Rectal smooth muscle tissue (tissue), 1 donor: ENCODE data around the gene EEF2K.

ENCODE experiments used
- H3K27ac ChIP-seq: one replicate; pipeline ENCODE4 v1.7.0; 2013; ENCODE audit warnings: low read depth, low read length, inconsistent platforms
- H3K27me3 ChIP-seq: one replicate; pipeline ENCODE4 v1.7.0; 2013; ENCODE audit warnings: low read length; ENCODE audit not compliant: control insufficient read depth, insufficient read depth
- H3K36me3 ChIP-seq: one replicate; pipeline ENCODE4 v1.7.0; 2013; ENCODE audit warnings: low read length; ENCODE audit not compliant: control insufficient read depth, insufficient read depth
- H3K4me1 ChIP-seq: one replicate; pipeline ENCODE4 v1.7.0; 2013; ENCODE audit warnings: low read length; ENCODE audit not compliant: control insufficient read depth, insufficient read depth
- H3K4me3 ChIP-seq: one replicate; pipeline ENCODE4 v1.7.0; 2013; ENCODE audit warnings: low read length
- H3K9ac ChIP-seq: one replicate; pipeline ENCODE4 v1.7.0; 2013; ENCODE audit warnings: low read length

The EEF2K gene

DNA sequence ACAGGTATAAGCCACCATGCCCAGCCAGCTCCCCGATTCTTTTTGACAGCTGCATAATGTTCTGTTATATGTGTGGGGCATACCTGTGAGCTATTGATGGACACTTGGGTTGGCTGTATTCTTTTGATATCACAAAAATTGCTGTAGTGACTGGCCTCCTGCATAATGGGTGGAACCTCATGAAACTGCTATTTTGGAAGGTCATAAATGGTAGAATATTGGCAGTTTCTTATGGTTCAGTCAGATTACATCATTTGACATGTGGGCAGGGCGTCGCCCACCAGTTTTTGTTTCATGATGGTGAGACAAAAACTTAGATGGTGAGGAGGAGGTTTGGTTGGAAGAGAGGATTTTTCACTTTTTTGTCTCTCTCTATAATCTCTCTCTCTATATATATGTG, 64.4 kb downstream of the EEF2K start:
- peaks cover 19% of the 10 kb centered on the region for H3K36me3 ChIP-seq

DNA sequence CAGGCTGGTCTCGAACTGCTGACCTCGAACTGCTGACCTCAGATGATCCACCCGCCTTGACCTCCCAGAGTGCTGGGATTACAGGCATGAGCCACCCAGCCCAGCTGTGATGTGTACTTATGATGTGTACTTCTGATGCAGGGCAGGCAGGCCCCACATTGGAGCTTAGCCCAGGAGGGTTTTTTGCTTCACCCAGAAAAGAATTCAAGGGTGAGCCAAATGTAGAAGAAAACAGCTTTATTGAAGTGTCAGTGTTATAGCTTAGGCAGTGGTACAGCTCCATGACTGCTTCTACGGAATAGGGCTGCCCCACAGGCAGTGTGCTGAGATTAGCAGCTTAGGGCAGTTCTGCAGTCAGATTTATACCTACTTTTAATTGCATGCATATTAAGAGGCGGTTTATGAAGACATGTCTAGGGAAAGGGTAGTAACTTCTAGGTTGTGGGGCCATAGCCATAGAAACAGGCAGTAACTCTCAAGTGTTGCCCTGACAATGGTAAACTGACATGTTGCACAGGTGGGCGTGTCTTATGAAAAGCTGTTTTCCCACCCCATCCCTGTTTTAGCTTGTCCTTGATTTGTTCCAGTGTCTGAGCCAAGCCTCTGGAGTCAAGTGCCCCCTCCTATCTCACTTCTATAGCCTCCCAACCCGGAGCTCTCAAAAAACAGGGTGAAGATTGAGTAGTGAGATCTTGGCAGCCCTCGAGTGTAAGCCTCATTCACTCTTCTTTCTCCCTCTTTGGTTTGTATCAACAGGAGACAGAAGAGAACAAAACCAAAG, 67.0 kb downstream of the EEF2K start:
- no peak overlapping the region for H3K9ac ChIP-seq
- no peaks in the 10 kb centered on the region for H3K27me3 ChIP-seq
- H3K36me3 ChIP-seq = peaks cover 5% of the 10 kb centered on the region
- H3K27ac ChIP-seq = no peak overlapping the region
- no peaks in the 10 kb centered on the region for H3K4me1 ChIP-seq
- no peak overlapping the region for H3K4me3 ChIP-seq

More for the DNA sequence above, 64.4 kb downstream of the EEF2K start:
- Histone ChIP-seq H3K4me1 (no peaks in the 10 kb centered on the region), H3K27me3 (no peaks in the 10 kb centered on the region), H3K27ac (no peak overlapping the region), H3K4me3 (no peak overlapping the region), H3K9ac (no peak overlapping the region)

DNA sequence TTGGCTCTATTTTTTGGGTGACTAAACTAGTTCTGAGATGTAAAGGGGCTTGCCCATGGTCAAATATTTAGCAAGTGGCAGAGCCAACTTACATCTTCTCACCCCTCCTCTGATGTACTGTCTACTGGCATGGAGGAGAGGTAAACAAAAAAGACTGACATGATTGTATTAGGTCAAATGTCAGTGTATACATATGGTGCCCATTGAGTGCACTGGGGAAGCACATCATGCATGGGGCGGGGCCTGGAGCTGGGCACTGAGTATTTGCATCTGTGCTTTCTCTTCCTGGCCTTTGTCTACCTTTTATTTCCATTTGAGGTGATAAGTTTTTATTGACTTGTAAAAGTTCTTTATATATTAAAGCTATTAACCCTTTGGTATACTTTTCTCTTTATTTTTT, 68.8 kb downstream of the EEF2K start:
- H3K27me3 ChIP-seq = no peaks in the 10 kb centered on the region
- no peak overlapping the region for H3K4me3 ChIP-seq
- H3K27ac ChIP-seq = no peak overlapping the region
- no peak overlapping the region for H3K9ac ChIP-seq
- no peaks in the 10 kb centered on the region for H3K4me1 ChIP-seq
- peaks cover 13% of the 10 kb centered on the region for H3K36me3 ChIP-seq

DNA sequence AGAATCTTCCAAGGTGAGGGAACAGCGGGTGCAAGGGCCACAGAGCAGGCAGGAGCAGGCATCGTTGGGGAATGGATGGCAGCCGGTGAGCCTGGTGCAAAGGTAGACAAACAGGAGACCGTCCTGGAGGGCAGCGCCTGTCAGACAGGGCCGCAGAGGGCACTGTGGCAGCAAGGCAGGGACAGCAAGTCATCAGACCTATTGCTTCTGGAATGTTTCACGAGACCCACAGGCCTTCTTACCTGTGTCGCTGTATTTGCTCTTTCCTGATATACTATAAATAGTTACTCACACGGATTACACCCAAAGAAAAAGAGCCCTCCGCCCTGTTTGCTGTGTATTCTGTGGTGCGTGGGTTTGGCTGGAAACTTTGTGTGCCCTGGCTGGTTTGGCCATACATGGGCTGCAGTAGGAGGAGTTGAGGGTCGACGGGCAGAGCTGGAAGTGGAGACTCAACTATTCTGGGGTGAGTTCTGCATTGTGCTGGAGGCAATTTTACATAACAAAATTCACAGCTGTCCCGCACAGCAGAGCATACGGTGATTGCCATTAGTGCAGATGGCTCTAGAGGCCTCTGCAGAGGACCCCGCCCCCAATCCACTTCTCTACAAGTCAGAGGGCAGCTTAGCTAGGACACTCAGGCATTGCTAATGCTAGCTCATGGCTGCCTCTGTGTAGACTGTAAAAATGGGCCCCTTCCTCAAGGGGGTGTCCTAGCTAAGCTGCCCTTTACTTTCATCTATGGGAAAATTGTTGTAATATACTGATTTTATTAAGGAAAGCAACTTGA, 72.6 kb downstream of the EEF2K start:
- H3K4me3 ChIP-seq = no peak overlapping the region
- no peaks in the 10 kb centered on the region for H3K27me3 ChIP-seq
- peaks cover 19% of the 10 kb centered on the region for H3K36me3 ChIP-seq
- H3K4me1 ChIP-seq = no peaks in the 10 kb centered on the region
- no peak overlapping the region for H3K27ac ChIP-seq
- no peak overlapping the region for H3K9ac ChIP-seq

DNA sequence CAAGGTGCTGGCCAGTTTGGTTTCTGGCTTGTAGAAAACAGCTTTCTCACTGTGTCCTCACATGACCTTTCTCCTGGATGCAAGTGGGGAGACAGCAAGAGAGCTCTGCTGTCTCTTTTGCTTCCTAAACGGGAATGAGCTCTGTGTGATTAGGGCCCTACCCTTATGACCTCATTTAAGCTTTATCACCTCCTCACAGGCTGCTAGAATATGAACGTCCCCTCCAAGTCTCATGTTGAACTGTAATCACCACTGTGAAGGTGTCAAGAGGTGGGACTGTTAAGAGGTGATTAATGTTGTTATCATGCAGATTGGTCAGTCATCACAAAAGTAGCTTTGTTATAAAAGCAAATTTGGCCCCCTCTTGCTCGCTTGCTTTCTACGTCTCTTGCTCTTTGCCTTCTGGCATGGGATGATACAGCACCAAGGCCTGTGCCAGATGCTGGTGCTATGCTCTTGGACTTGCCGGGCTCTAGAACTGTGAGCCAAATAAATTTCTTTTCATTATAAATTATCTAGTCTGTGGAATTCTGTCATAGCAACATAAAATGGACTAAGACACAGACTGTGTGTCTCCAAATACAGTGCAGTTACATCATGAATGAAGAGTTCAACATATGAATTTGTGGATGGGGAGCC, 76.3 kb downstream of the EEF2K start:
- peaks cover 18% of the 10 kb centered on the region for H3K36me3 ChIP-seq
- H3K4me1 ChIP-seq = no peaks in the 10 kb centered on the region
- H3K4me3 ChIP-seq = no peak overlapping the region
- no peaks in the 10 kb centered on the region for H3K27me3 ChIP-seq
- H3K27ac ChIP-seq = no peak overlapping the region
- no peak overlapping the region for H3K9ac ChIP-seq

DNA sequence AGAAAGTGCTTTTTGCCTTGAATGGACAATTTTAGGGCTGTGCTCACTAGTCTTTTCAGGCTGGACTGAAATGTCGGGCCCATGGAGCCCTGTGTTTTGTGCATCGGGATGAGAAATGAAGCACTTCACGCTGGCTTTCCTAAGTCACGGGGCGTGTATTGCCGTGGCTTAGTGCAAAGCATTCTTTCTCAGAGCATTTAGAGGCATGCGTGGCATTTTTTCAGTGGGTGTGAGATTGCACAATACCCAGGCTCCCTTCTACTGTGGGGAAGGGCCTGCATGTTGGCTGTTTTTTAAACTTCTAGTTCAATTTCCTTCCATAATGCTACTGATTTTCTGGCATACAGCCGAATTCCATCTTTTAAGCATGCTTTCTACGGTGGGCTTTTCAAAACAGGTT, 78.6 kb downstream of the EEF2K start:
- Histone ChIP-seq H3K4me3 (no peak overlapping the region), H3K9ac (no peak overlapping the region), H3K27me3 (no peaks in the 10 kb centered on the region), H3K4me1 (no peaks in the 10 kb centered on the region), H3K27ac (no peak overlapping the region), H3K36me3 (peaks cover 12% of the 10 kb centered on the region)

DNA sequence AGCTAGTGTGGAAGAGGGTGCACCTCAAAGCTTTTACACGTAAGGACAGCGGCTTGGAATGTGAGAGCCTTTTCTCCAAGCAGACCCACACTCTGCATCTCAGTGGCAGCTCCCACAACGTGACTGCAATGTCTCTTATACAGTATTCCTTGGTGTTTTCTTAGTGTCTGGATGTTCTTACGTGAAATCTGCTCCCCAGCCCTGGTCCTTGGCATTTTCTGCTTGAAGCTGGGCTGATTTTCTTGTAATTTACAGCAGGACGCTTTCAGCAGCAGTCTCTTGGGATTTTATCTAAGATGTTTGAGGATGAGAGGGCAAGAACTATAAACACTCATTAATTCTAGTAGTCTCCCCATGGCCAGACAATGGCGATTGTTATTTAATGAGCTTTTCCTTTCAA, 79.0 kb downstream of the EEF2K start:
- Histone ChIP-seq H3K27me3 (no peaks in the 10 kb centered on the region), H3K27ac (no peak overlapping the region), H3K9ac (no peak overlapping the region), H3K4me3 (no peak overlapping the region), H3K4me1 (no peaks in the 10 kb centered on the region), H3K36me3 (peaks cover 9% of the 10 kb centered on the region)

DNA sequence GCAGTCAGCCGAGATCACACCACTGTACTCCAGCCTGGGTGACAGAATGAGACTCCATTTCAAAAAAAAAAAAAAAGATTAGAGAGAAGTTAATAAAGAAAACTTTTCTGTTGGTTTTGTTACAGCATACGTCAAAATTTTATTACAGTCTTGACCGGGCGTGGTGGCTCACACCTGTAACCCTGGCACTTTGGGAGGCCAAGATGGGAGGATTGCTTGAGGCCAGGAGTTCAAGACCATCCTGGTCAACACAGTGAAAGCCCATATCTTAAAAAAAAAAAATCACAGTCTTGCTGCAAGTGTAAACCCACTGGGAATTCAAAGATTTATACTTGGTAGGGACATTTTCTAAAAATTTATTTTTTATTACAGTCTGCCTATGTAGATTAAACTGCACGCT, 84.9 kb downstream of the EEF2K start:
- H3K4me3 ChIP-seq = no peak overlapping the region
- H3K4me1 ChIP-seq = no peaks in the 10 kb centered on the region
- no peak overlapping the region for H3K9ac ChIP-seq
- H3K36me3 ChIP-seq = no peaks in the 10 kb centered on the region
- no peaks in the 10 kb centered on the region for H3K27me3 ChIP-seq
- no peak overlapping the region for H3K27ac ChIP-seq

DNA sequence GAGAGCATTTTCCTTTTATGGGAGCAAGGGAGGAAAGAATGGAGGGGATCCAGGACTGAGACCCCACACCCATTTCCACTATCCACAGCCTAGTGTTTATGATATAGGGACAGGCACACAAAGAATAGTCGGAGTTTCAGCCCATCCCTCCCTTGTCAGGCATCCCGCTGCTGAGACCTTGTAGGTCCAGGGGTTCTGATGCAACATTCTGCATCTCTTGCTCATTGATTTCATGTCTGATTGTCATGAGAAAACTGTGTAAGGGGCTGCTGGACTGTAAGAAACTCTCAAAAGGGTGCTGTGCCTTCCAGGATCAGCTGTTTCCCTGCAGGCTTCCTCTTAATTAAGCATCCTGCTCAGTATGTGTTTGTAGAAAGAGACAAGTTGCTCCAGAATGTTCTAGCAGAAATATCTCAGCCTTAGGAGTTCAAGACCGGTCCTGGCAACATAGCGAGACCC, 85.8 kb downstream of the EEF2K start:
- Histone ChIP-seq H3K4me3 (no peak overlapping the region), H3K4me1 (peaks cover 4% of the 10 kb centered on the region), H3K36me3 (no peaks in the 10 kb centered on the region), H3K27me3 (no peaks in the 10 kb centered on the region), H3K9ac (no peak overlapping the region), H3K27ac (no peak overlapping the region)

DNA sequence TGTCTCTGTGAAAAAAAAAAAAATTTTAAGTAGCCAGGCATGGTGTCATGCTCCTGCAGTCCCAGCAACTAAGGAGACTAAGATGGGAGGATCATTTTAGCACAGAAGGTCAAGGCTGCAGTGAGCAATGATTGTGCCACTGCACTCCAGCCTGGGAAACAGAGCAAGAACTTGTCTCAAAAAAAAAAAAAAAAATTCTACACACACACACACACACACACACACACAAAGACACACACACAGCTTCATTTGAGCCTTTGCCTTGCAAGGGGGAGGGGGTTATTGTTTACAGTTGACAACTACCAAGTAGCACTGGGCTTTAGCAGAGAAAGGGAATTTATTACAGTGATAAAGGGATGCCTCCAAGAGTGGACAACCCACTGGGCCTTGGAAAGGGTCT, 86.2 kb downstream of the EEF2K start:
- Histone ChIP-seq H3K9ac (no peak overlapping the region), H3K4me3 (no peak overlapping the region), H3K27ac (no peak overlapping the region), H3K27me3 (no peaks in the 10 kb centered on the region), H3K36me3 (no peaks in the 10 kb centered on the region), H3K4me1 (peaks cover 4% of the 10 kb centered on the region)

DNA sequence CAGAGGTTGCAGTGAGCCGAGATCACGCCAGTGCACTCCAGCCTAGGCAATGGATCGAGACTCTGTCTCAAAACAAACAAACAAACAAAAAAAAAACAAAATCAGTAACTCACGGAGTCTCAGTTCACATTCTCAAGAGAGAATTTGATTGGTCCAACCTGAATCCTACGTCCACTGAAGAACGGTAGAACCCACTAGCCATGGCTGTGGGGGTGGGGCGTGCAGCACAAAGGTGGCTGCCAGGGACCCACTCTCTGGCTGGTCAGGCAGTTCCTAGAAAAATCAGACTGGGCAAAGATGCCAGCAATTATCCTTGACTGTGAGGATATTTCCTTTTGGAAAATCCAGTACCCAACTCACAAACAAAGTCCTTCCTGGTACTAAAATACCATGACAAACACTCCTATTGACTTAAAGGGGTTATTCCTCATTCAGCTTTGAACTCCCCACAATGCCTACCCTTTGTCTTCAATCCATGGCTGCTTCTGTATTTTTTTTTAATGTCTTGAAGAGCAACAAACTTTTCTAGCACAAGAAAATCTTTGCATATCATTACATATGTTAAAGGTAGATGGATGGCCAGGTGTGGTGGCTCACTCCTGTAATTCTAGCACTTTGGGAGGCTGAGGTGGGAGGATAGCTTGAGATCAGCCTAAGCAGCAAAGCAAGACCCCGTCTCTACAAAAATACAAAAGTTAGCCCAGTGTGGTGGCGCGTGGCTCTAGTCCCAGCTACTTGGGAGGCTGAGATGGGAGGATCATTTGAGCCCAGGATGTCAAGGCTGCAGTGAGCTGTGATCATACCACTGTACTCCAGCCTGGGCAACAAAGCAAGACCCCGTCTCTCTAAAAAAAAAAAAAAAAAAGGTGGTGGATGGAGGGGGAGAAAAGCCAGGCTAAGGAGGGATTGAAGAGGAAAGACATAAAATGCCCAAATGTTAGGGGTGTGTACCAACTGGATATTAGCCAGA, 87.3 kb downstream of the EEF2K start:
- Histone ChIP-seq H3K36me3 (no peaks in the 10 kb centered on the region), H3K27ac (no peak overlapping the region), H3K4me3 (no peak overlapping the region), H3K27me3 (no peaks in the 10 kb centered on the region), H3K9ac (no peak overlapping the region), H3K4me1 (peaks cover 4% of the 10 kb centered on the region)
